DND-41 (cell line): ENCODE results near the gene PLK5.

Experiments
- ATAC-seq: fragments of 200-7000 bp; cut with Tn5 transposase; 3 replicates; pipeline ENCODE4 v1.9.1; 2021; ENCODE audit warnings: low read depth; ENCODE audit not compliant: insufficient read depth
- DNase-seq: peaks from one replicate; pipeline ENCODE4 v3.0.0-alpha.2; 2020
- H2AFZ ChIP-seq: 2 replicates; pipeline ENCODE4 v1.6.0; 2012; ENCODE audit warnings: low read depth, low read length
- H3K27ac ChIP-seq: 2 replicates; pipeline ENCODE4 v1.5.1; 2012; ENCODE audit warnings: low read length, inconsistent platforms
- H3K27me3 ChIP-seq: fragments of 200-600 bp; sonication (generic); 2 replicates; pipeline ENCODE4 v1.6.0; 2012; ENCODE audit warnings: low read length, mild to moderate bottlenecking, inconsistent platforms; ENCODE audit not compliant: insufficient read depth, poor library complexity
- H3K36me3 ChIP-seq: 2 replicates; pipeline ENCODE4 v1.5.1; 2012; ENCODE audit warnings: low read length, inconsistent platforms; ENCODE audit not compliant: insufficient read depth
- H3K4me1 ChIP-seq: 2 replicates; pipeline ENCODE4 v1.5.1; 2012; ENCODE audit warnings: mild to moderate bottlenecking, low read length; ENCODE audit not compliant: insufficient read depth
- H3K4me2 ChIP-seq: 2 replicates; pipeline ENCODE4 v1.6.0; 2012; ENCODE audit warnings: mild to moderate bottlenecking, moderate library complexity, low read length, inconsistent platforms; ENCODE audit not compliant: insufficient read depth
- H3K4me3 ChIP-seq, 2 experiments: fragments of 200-600 bp in 1 of 2; shearing (Covaris generic) in 1 of 2; 2 replicates each; pipeline ENCODE4 v1.5.1; 2012 to 2016; ENCODE audit warnings: inconsistent platforms in 2 of 2, low read length in 2 of 2, mild to moderate bottlenecking in 2 of 2, low read depth in 1 of 2, moderate library complexity in 1 of 2
- H3K79me2 ChIP-seq: 2 replicates; pipeline ENCODE4 v1.6.0; 2012; ENCODE audit warnings: low read length, inconsistent platforms; ENCODE audit not compliant: insufficient read depth
- H3K9ac ChIP-seq: 2 replicates; pipeline ENCODE4 v1.6.0; 2012; ENCODE audit warnings: low read depth, mild to moderate bottlenecking, inconsistent platforms, low read length, moderate library complexity
- H3K9me3 ChIP-seq: 2 replicates; pipeline ENCODE4 v1.5.1; 2012; ENCODE audit warnings: low read length, moderate library complexity, mild to moderate bottlenecking, inconsistent platforms; ENCODE audit not compliant: insufficient read depth, severe bottlenecking
- H4K20me1 ChIP-seq: 2 replicates; pipeline ENCODE4 v1.6.0; 2012; ENCODE audit warnings: low read length; ENCODE audit not compliant: insufficient read depth
- EZH2 ChIP-seq: IDR thresholded peaks from 3 replicates; pipeline ENCODE4 v1.6.1; 2012; ENCODE audit warnings: borderline replicate concordance, low read depth, mild to moderate bottlenecking, moderate library complexity, low read length, inconsistent platforms; ENCODE audit not compliant: severe bottlenecking
- TF ChIP-seq, protein P1 (sequence below): IDR thresholded peaks from 2 replicates; pipeline ENCODE4 v1.5.1; 2012; ENCODE audit warnings: borderline replicate concordance, low read length, moderate library complexity, mild to moderate bottlenecking; ENCODE audit not compliant: poor library complexity, severe bottlenecking; ENCODE audit errors: extremely low read depth

PLK5 gene

DNA sequence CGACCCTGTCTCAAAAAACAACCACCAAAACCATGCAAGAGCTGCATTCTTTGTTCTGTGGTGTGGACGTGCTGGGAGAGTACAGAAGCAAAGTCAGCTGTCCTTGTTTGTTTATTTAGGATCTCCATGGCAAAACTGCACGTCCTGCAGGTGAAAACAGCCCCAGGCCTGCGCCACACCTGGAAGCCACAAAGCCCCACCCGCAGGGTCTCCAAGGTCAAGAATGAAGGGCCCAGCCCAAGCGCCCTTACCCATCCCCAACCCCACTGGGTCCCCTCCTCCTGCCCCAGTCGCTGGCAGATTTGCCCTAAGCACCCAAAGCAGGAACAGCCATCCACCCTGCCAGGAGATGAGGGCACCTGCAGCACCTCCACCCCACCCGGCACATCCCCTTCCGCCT, 58.3 kb downstream of the PLK5 start:
- H4K20me1 ChIP-seq = peaks cover 65% of the 10 kb centered on the region
- DNase-seq (no peak), ATAC-seq (no peak)
- no peaks in the 10 kb centered on the region for H3K4me1 ChIP-seq
- H2AFZ ChIP-seq = no peak overlapping the region
- H3K4me3 ChIP-seq = no peak overlapping the region
- peaks cover 92% of the 10 kb centered on the region for H3K36me3 ChIP-seq
- no peak overlapping the region for H3K27ac ChIP-seq
- H3K9ac ChIP-seq = no peak overlapping the region
- H3K27me3 ChIP-seq = no peaks in the 10 kb centered on the region
- no peaks in the 10 kb centered on the region for H3K9me3 ChIP-seq
- peaks cover 40% of the 10 kb centered on the region for H3K79me2 ChIP-seq
- no peak for TF ChIP-seq EZH2
- TF ChIP-seq, protein P1, sequence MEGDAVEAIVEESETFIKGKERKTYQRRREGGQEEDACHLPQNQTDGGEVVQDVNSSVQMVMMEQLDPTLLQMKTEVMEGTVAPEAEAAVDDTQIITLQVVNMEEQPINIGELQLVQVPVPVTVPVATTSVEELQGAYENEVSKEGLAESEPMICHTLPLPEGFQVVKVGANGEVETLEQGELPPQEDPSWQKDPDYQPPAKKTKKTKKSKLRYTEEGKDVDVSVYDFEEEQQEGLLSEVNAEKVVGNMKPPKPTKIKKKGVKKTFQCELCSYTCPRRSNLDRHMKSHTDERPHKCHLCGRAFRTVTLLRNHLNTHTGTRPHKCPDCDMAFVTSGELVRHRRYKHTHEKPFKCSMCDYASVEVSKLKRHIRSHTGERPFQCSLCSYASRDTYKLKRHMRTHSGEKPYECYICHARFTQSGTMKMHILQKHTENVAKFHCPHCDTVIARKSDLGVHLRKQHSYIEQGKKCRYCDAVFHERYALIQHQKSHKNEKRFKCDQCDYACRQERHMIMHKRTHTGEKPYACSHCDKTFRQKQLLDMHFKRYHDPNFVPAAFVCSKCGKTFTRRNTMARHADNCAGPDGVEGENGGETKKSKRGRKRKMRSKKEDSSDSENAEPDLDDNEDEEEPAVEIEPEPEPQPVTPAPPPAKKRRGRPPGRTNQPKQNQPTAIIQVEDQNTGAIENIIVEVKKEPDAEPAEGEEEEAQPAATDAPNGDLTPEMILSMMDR = no peak
- H3K4me2 ChIP-seq = no peak overlapping the region

DNA sequence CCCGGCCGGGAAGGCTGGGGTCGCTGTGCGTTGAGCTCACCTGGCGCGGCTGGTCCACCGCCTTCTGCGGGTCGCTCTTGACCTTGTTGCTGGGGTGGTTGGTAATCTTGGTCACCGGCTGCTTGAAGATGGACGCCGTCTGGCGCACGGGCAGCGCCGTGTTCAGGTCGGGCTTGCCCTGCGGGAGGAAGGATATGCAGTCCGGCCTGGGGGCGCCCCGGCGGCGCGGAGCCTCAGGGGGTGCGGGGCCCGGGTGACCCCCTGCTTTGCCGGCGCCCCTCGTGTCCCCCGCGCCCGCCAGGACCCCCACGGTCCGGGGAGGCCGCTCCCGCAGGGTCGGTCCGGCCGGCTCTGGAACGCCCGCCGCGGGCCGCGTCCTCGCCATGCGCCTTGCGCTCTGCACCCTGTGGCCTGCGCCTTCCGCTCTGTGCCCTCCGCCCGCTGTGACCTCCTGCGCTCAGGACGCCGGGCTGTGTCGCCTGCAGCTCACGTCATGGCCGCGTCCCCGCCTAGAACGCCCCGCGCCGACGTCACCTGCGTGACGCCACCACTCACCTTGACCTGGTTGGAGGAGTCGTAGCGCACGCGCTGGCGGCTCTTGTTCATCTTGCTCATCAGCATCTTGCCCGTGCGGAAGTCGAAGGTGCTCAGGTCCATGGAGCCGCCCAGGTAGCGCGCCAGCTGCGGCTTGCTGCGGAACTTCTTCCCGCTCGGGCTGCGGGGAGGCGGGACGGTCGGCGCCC, 60.8 kb downstream of the PLK5 start:
- Histone ChIP-seq H3K79me2 (peaks cover 65% of the 10 kb centered on the region), H3K9ac (no peak overlapping the region), H3K4me2 (no peak overlapping the region), H4K20me1 (peaks cover 60% of the 10 kb centered on the region), H3K4me1 (peaks cover 1% of the 10 kb centered on the region; the same call in 1 of the 2 replicates), H3K9me3 (no peaks in the 10 kb centered on the region), H3K4me3 (no peak overlapping the region), H3K27ac (no peak overlapping the region), H2AFZ (no peak overlapping the region), H3K36me3 (peaks cover 68% of the 10 kb centered on the region), H3K27me3 (no peaks in the 10 kb centered on the region)
- DNase-seq (no peak), ATAC-seq (no peak)
- TF ChIP-seq EZH2 = no peak
- TF ChIP-seq, protein P1 = no peak

DNA sequence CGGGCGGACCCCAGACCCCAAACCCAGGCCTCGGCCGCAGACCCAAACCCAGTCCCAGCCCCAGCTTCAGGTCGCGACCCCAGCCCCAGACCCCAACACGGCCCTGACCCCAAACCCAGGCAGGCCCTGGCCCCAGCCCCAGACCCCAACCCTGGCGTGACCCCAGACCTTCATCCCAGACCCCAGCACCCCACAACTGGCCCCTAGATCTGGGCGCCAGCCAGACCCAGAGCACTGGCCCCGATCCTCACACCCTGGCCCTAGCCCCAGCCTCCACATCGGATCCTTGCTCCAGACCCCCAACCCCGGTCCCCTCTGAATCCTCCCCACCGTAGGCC, 61.3 kb downstream of the PLK5 start:
- Histone ChIP-seq H3K9me3 (no peaks in the 10 kb centered on the region), H3K27ac (no peak overlapping the region), H3K79me2 (peaks cover 70% of the 10 kb centered on the region), H3K4me2 (no peak overlapping the region), H3K27me3 (no peaks in the 10 kb centered on the region), H4K20me1 (peaks cover 62% of the 10 kb centered on the region), H3K36me3 (peaks cover 70% of the 10 kb centered on the region), H3K9ac (no peak overlapping the region), H3K4me1 (peaks cover 7% of the 10 kb centered on the region), H3K4me3 (no peak overlapping the region), H2AFZ (no peak overlapping the region)
- no peak for ATAC-seq
- TF ChIP-seq EZH2 = no peak
- TF ChIP-seq, protein P1 = no peak
- DNase-seq = no peak
